ENCODE data around the gene RELCH.

- TF ChIP-seq CTCF (conservative IDR thresholded peaks at IDR 0.05; ENCODE audit: low read depth, low read length) (no peak), EZH2 (IDR thresholded peaks at IDR 0.05; ENCODE audit: low read length, unreplicated experiment) (no peak)
Observed at GRCh38 chr18:62329691-62330454, 142.8 kb downstream of the RELCH start.

All from PC-3 (cell line).